Liver (tissue), 9 donors: ENCODE results near the gene UBE2A. TPM values are rescaled to one million over a fixed set of nuclear protein-coding genes. Genes with fewer than 3 reads are reported as not detected.
A peak's percentile ranks its signal among the peaks of the same experiment; 100 is the strongest.

Experiments used
- DNase-seq: peaks from one replicate; pipeline ENCODE4 v3.0.0-alpha.2; 2017; ENCODE audit warnings: low spot score
- H3K27ac ChIP-seq, 2 donors: one replicate each; pipeline ENCODE4 v1.7.0; 2013; ENCODE audit warnings: inconsistent platforms in 2 of 2, low read length in 2 of 2, control low read depth in 1 of 2, low read depth in 1 of 2, mild to moderate bottlenecking in 1 of 2
- H3K27me3 ChIP-seq, 4 donors: one replicate each; pipeline versions ENCODE4 v1.6.1 to v1.7.0; 2013; ENCODE audit warnings: low read length in 3 of 4, inconsistent platforms in 1 of 4, mild to moderate bottlenecking in 1 of 4, moderate library complexity in 1 of 4; ENCODE audit not compliant: control insufficient read depth in 4 of 4, insufficient read depth in 4 of 4
- H3K36me3 ChIP-seq, 4 donors: one replicate each; pipeline versions ENCODE4 v1.6.1 to v1.7.0; 2013; ENCODE audit warnings: low read length in 3 of 4, mild to moderate bottlenecking in 3 of 4, low read depth in 1 of 4, moderate library complexity in 1 of 4; ENCODE audit not compliant: control insufficient read depth in 4 of 4, insufficient read depth in 3 of 4
- H3K4me1 ChIP-seq, 4 donors: one replicate each; pipeline versions ENCODE4 v1.6.1 to v1.7.0; 2013; ENCODE audit warnings: low read length in 3 of 4, mild to moderate bottlenecking in 3 of 4, moderate library complexity in 1 of 4; ENCODE audit not compliant: control insufficient read depth in 4 of 4, insufficient read depth in 4 of 4
- H3K4me3 ChIP-seq, 3 donors: one replicate each; pipeline versions ENCODE4 v1.6.1 to v1.7.0; 2013; ENCODE audit warnings: low read length in 3 of 3, control low read depth in 1 of 3, low read depth in 1 of 3, mild to moderate bottlenecking in 1 of 3
- H3K9ac ChIP-seq, 2 donors: one replicate each; pipeline ENCODE4 v1.7.0; 2013; ENCODE audit warnings: low read length in 2 of 2, mild to moderate bottlenecking in 2 of 2, moderate library complexity in 2 of 2, control low read depth in 1 of 2, low read depth in 1 of 2
- H3K9me3 ChIP-seq, 4 donors: one replicate each; pipeline versions ENCODE4 v1.6.1 to v1.7.0; 2013; ENCODE audit warnings: low read length in 3 of 4; ENCODE audit not compliant: control insufficient read depth in 4 of 4
- CTCF ChIP-seq: fragments of 150-350 bp; IDR thresholded peaks from 2 replicates; pipeline ENCODE4 v1.5.1; 2017; ENCODE audit warnings: improper control_type of control experiment, low read depth, low read length; ENCODE audit not compliant: missing input control
- MAX ChIP-seq: IDR thresholded peaks from 2 replicates; pipeline ENCODE4 v1.6.1; 2016; ENCODE audit warnings: antibody characterized with exemption
- REST ChIP-seq: IDR thresholded peaks from 2 replicates; pipeline ENCODE4 v1.6.1; 2016; ENCODE audit warnings: antibody characterized with exemption, mild to moderate bottlenecking
- ZBTB33 ChIP-seq: IDR thresholded peaks from 2 replicates; pipeline ENCODE4 v1.6.1; 2016; ENCODE audit warnings: antibody characterized with exemption
- WGBS: extraction: QIAGEN DNeasy Blood & Tissue Kit; methylation state at CpG from one replicate; pipeline ENCODE4 v1.1.7; 2013; 5-methylcytosine and 5-hydroxymethylcytosine counted together
- polyA plus RNA-seq, 2 donors: library from polyadenylated mRNA; stranded (reverse) in 1 of 2; unstranded in 1 of 2; fragments of 200-250 nt in 1 of 2; fragments of >200 nt in 1 of 2; fragmentation: Nextera tagmentation in 1 of 2; extraction: Ambion mirVana in 1 of 2; gene quantifications; one replicate each; pipeline versions ENCODE4 v1.2.1 to v1.2.3, GENCODE V29; 2013 to 2015
- total RNA-seq, 2 donors: library from RNA; depleted of rRNA; stranded (reverse); fragments of >200 nt; gene quantifications; one replicate each; pipeline ENCODE4 v1.2.3, GENCODE V29; 2014
- donor health status: healthy.
- donor health status: healthy.
- donor health status: healthy.
- donor health status: healthy.
- donor health status: healthy.

The UBE2A gene
- total and polyA plus RNA-seq, 4 donors: 12.0 to 21.6 (median 17.4) TPM

- 21% methylated on average over 7 of the region's 7 CpGs for WGBS
- DNase-seq: no peak
- H3K9ac ChIP-seq: peak overlapping the region; percentile 64 to 87
These were observed 32.6 kb downstream of the UBE2A start for GRCh38 chrX:119607018-119607389.

More at GRCh38 chrX:119607018-119607389, 32.6 kb downstream of the UBE2A start:
- TF ChIP-seq CTCF (no peak), REST (no peak), MAX (no peak), ZBTB33 (no peak)
- peak overlapping the region; percentile 61 to 67 (median 66) for H3K4me3 ChIP-seq
- peak overlapping the region; percentile 85 to 96 for H3K27ac ChIP-seq
- H3K27me3 ChIP-seq: no peaks in the 10 kb centered on the region
- no peaks in the 10 kb centered on the region for H3K36me3 ChIP-seq
- peaks cover 0 to 13% (median 6%) of the 10 kb centered on the region in 4 donors for H3K4me1 ChIP-seq
- no peaks in the 10 kb centered on the region for H3K9me3 ChIP-seq
